Glomerular visceral epithelial cell (primary cell): ENCODE results near the gene NAA60.

Source experiments
- DNase-seq: peaks from one replicate; pipeline ENCODE4 v3.0.0-alpha.2; 2016; ENCODE audit errors: extremely low spot score

The NAA60 gene

DNA sequence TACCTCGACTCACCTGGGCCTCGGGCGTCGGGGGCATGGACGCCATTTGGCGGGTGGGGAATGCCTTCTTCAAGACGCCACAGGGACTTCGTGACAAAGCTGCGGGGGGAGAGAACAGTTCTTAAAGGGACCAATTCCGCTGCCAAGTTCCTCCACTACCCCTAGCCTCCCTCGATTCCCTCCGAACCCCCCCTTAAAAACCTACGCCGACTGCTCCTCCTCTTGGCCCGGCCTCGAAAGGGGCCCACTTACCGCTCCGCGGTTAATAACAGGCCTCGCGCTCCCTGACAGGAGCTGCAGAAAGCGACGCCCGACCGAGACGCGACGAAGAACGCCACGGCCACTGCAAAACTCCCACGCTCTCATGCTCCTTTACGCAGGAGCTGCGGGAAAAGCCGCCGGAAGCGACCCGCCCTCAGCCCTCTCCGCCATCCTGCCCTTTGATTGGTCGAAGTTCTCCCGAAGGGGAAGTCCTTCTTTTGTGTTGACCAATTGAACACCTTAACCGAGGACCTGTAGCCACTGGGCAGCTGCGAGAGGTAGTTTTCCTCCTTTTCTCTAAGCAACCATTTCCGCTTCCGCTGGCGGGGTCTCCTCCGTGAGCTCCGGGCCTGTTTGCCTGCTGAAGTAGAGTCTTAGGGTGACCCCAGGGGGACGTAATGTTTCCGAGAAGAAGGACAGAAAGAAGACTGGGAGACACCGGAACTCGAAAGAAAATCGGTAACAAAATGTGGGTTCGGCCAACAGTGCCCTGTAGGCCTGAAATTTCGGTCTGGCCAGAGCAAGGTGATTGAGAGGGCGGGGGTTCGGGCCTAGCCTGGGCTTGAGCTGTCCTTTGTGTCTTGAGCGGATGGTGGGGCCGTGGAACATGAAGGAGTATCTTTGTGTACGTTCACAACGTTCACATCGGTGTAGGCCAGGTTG, at the start of gene NAA60, which contains the start of gene ZNF597:
Gene NAA60 (plus strand): TSS at position 573 of the 924 bp plus-strand sequence. CDS start 32,548 bp downstream, outside the sequence.
Gene ZNF597 (minus strand): TSS at position 397 of the 924 bp plus-strand sequence. CDS start 351 bp downstream, at position 46.
- DNase-seq, result peak; percentile 84

- DNase-seq, result peak; percentile 1
These were observed 43.1 kb upstream of the NAA60 start for GRCh38 chr16:3400446-3400778.

GRCh38 chr16:3400779-3401688, 42.4 kb upstream of the NAA60 start, which contains the start of the genes ZNF174 and ZSCAN32:
ZNF174 (plus strand) TSS chr16:3401215; CDS start chr16:3402005, 790 bp downstream.
ZSCAN32 (minus strand) TSS chr16:3401004; CDS start chr16:3397557, 3,447 bp downstream.
- DNase-seq, result peak; percentile 99

DNA sequence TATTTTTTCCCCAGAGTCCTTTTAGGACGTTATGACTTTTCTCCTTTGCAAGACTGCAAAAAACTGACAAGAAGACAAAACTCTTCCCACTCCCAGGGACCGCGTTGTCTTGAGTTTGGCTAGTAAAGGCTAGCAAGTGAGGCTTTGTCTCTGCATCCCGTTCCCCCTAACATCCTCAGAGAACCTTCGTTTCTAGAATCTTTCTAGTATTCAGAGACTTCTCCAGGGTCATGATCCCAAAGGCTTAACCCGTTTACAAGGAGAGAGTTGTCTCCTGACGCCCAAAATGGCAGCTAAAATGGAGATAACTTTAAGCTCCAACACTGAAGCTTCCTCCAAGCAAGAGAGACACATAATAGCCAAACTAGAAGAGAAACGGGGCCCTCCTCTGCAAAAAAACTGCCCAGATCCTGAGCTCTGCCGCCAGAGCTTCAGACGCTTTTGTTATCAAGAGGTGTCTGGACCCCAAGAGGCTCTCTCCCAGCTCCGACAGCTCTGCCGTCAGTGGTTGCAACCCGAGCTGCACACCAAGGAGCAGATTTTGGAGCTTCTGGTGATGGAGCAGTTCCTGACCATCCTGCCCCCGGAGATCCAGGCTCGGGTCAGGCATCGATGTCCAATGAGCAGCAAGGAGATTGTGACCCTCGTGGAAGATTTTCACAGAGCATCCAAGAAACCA, 41.6 kb upstream of the NAA60 start:
- DNase-seq, result peak; percentile 3

- no peak for DNase-seq
These were observed 34.8 kb upstream of the NAA60 start for GRCh38 chr16:3408561-3409197.

GRCh38 chr16:3413730-3414379, 29.6 kb upstream of the NAA60 start:
- no peak for DNase-seq

DNA sequence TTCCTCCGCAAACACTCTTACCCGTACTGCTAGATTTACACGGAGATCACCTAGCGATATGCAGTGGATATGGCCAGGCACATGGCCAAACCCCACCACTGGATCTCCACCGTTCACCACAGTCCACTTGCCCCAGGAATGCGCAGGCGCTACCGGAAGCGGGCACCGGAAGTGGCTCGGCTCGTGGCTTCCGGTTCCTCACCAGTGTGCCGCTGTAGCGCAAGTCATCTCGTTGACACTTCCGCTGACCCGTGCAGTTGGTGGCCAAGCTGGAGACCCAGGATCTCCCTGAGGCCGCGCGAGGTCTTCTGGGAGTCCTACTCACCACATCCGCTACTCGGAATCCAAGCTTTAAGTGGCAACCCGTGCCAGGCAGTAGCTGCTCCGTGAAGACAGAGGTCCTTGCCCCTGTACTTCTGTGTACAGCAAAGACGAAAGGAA, 11.7 kb upstream of the NAA60 start:
- no peak for DNase-seq

DNA sequence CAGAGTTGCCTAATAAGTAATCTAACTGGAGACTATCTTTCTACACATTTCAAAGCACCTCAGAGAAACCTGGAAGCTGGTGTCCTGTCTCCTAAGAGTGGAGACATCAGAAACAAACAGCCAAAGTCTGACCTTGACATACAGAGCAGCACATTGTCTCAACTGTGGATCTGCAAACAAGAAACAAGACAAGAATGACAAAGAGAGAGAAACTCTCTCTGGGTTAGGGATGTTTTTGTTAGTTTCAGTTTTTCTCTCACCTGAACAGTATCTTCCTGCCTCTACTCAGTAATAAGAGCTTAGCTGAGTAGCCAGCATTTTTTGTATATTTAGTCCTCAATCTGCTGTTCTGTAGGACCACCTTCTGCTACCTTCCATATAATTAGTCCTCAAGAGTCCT, 9.1 kb upstream of the NAA60 start:
- no peak for DNase-seq

DNA sequence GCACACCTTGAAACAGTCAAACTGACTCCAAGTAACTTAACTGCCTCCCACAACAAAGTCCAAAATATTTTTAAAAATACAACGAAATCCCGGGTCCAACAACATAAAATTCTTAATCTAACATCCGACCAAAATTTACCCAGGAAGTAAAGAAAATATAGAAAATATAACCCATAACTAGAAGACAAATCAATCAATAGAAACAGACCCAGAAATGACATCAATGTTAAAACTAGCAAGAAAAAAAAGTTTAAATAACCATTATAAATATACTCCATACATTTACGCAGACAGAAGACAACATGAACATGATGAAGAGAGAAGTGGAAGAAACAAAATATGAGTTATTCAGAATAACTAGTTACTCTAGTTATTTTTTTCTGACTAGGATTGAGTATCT, 3.8 kb upstream of the NAA60 start:
- no peak for DNase-seq

DNA sequence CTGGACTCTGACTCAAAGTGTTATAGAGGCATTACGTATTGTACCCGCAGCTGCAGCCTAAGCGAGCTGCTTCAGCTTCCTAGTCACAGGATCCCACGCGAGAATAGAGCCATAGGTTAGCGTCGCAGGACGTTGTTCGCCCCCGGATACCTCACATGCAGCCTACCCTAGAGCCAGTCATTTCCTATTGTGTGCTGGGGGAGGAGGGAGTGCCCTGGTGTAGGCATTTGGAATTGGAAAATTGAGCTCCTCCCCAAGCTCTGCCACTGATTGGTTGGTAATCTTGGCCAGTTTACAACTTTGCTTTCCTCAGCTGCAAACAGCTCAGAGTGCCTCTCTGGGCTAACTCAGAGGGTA, 530 bp downstream of the NAA60 start:
- DNase-seq, result peak; percentile 31

GRCh38 chr16:3454093-3454492, 10.6 kb downstream of the NAA60 start:
- peak; percentile 9 for DNase-seq

DNA sequence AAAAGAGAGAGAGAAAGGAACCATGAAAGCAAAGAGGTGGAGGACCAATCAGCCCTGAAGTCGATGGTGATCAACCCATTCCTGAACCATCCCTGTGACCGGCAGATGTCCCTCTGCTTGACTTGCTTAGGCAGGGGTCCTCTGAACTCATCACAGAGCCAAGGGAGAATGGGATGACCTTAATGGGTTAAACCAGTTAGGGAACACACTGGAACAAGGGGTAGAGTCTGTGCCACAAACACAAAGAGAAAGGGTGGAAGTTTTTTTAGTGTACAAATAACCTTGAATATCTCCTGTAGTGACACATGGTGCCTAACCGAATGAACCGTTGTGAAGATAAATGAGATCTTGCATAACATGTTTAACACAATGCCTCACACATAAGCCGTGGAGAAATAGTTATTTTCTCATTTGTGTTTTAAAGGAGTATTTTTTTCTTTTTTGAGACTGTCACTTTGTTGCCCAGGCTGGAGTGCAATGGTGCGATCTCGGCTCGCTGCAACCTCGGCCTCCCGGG, 11.2 kb downstream of the NAA60 start:
- DNase-seq, result no peak

DNA sequence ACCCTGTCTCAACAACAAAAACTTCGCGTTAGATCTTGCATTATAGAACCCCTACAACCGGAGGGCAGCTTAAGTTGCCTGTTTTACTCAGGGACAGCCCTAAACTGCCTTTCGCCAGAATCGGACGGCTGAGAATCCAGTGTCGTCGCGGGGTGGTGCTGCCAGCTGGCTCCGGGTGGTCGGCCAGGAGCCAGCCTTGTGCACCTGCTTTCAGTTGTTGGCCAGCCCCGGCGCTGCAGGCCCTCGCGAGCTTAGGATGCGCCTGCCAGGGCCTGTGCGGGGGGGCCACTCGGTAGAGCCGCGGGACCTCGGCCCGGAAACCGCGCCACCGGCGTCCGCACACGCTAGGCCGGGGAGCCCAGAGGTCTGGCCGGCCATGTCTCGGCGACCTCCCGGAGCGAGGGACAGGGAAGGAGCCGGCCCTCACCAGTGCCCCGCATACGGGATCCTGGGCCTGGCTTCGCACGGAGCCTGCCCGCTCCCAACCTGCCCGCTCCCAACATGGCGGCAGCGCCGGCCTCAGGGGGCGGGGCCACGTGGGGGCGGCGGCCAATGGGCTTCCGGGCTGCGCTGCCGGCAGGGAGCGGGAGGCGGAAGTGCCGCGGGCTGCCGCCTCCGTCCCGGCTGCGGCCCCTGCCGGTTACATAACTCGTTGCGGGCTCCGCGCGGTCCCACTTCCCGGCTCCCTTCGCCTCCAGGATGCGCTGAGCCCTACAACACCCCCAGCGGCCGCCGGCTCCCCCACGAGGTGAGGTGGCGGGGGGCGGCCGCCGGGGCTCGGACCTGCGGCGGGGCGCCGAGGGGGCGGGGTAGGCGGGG, 14.2 kb downstream of the NAA60 start:
- peak; percentile 90 for DNase-seq

DNA sequence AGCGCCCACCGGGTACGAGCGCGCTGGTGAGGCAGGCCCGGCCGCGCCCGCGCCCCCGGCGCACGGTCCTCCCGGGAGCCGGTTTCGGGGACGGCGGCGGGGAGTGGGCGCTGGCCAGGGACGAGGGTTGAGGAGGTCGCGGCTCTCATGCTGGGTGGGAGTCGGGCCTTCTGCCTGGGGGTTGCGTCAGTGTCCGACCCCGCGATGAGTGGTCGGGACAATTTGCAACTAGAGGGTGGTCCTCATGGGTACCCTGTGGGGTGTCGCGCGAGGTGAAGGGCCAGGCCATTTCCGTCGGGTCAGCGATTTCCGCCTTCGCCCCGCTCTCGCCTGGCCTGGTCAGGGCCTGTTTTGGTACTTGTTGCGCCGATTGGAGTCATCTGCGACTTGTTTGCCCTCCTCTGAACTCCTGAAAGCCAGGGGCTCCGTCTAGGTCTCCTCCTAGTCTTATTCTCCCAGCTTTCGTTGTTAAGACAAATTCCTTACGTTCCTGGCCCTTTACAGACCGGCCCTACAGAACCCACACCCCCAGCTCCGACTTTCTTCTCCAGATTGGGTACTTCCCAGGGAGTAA, 14.9 kb downstream of the NAA60 start:
- DNase-seq, result peak; percentile 8

DNA sequence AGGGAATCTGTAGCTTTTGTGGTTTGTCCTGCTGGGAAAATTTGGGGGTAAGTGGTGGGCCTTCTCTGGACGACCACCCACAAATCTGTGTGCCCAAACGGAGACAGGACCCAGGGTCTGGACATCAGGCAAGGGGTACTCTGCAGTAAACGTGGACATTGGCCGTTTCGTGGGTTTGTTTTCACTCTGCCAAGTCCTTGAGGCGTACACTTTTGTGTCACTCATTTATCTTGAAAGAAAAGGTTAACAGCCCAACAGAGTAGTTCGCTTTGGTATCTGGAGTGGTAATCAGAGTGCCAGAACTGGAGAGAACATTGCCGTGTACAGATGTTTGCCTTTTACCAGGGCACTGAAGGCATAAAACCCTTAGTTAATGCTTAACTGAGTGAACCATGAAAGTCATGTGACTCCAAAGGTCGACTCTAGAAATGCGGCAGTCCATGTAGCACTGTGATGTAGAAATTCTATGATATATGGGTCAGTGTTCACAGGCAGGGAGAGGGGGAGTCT, 15.4 kb downstream of the NAA60 start:
- peak; percentile 56 for DNase-seq

- DNase-seq, result peak; percentile 10
These were observed 16.1 kb downstream of the NAA60 start for GRCh38 chr16:3459401-3460090.

DNA sequence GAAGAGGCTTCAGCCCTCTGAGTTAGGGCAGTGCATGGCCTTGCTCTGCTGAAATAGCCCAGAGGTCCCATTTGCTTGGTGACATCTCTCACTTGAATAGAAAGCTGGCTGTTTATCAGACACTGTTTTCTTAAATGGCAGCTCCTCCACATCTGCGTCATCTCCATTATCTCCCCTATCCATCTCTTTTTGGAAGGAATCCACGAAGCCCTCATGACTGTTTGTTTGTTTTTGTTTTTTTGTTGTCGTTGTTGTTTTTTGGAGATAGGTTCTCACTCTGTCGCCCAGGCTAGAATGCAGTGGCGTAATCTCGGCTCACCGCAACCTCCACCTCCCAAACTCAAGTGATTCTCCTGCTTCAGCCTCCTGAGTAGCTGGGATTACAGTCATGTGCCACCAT, 16.6 kb downstream of the NAA60 start:
- DNase-seq, result no peak

DNA sequence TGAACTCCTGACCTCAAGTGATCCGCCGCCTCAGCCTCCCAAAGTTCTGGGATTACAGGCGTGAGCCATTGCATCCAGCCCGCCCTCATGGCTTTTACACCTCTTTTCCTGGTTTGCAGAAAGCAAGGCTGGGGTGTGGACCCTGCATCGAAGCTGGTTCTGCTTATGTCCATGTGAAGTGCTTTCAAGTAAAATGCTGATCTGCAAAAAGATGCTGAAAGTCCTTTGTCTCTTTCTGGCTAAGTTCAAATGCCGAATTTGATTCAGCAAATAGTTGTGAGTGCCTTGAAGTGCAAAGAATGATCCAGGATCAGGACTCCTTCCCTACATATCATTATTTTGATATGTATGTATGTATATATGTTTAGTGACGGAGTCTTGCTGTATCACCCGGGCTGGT, 17.1 kb downstream of the NAA60 start:
- no peak for DNase-seq
